GM12878 (cell line): ENCODE results near the gene CLMP. TPM values are rescaled to one million over a fixed set of nuclear protein-coding genes. Genes with fewer than 3 reads are reported as not detected.

Experiments used
- ATAC-seq: fragments of 200-7000 bp; cut with Tn5 transposase; 3 replicates; pipeline ENCODE4 v1.9.1; 2020; ENCODE audit warnings: mild to moderate bottlenecking, moderate library complexity
- BruUV-seq: library from RNA; stranded (reverse); fragments of 400-500 nt; replicated peaks from 2 replicates; lab custom pipeline; 2021; lab: Mats Ljungman, UMichigan
- CTCF ChIA-PET: fragments of 300-600 bp; sonication (Branson Sonifier 250); formaldehyde crosslinking; extraction: SDS; loops from one replicate; lab custom pipeline; 2021; ENCODE audit warnings: inconsistent platforms; lab: Yijun Ruan, JAX
- POLR2A ChIA-PET: fragments of 350-600 bp; formaldehyde crosslinking; extraction: SDS; loops from one replicate; lab custom pipeline; 2021; ENCODE audit warnings: inconsistent platforms; lab: Charles Lee
- RAD21 ChIA-PET: fragments of 300-600 bp; sonication (Branson Sonifier 250); formaldehyde crosslinking; loops from one replicate; lab custom pipeline; 2023; ENCODE audit warnings: antibody characterized with exemption; ENCODE audit not compliant: unreplicated experiment; lab: Charles Lee
- SMC1A ChIA-PET: fragments of 300-600 bp; sonication (Branson Sonifier 250); formaldehyde crosslinking; loops from one replicate; lab custom pipeline; 2023; ENCODE audit not compliant: unreplicated experiment, uncharacterized antibody; lab: Charles Lee
- DNase-seq: peaks from one replicate; pipeline ENCODE4 v3.0.0-alpha.2; 2011; ENCODE audit warnings: low read depth, low spot score
- FAIRE-seq: peaks from 3 replicates; lab custom pipeline; 2011; peaks lifted over from hg19 to GRCh38; lab: Jason Lieb, UNC
- H2AFZ ChIP-seq: 2 replicates; pipeline ENCODE4 v1.6.0; 2011; ENCODE audit warnings: low read depth, low read length, control low read depth; ENCODE audit not compliant: control insufficient read depth
- H3K27ac ChIP-seq: 2 replicates; pipeline ENCODE4 v1.5.1; 2011; ENCODE audit warnings: control low read depth; ENCODE audit not compliant: control insufficient read depth, insufficient read depth
- H3K27me3 ChIP-seq, 2 experiments: replicated peaks in 1 of 2; 2 replicates each; pipeline versions ENCODE4 v1.6.0 to v1.6.1; 2011; ENCODE audit warnings: low read length in 1 of 2; ENCODE audit not compliant: control insufficient read depth in 2 of 2, insufficient read depth in 2 of 2
- H3K36me3 ChIP-seq, 2 experiments: 2 replicates each; pipeline ENCODE4 v1.5.1; 2011; ENCODE audit warnings: low read length in 1 of 2; ENCODE audit not compliant: control insufficient read depth in 2 of 2, insufficient read depth in 2 of 2
- H3K4me1 ChIP-seq: 2 replicates; pipeline ENCODE4 v1.6.1; 2011; ENCODE audit warnings: mild to moderate bottlenecking, low read length, moderate library complexity, mixed read lengths; ENCODE audit not compliant: control insufficient read depth, insufficient read depth
- H3K4me2 ChIP-seq: 2 replicates; pipeline ENCODE4 v1.6.0; 2011; ENCODE audit warnings: control low read depth; ENCODE audit not compliant: control insufficient read depth, insufficient read depth
- H3K4me3 ChIP-seq: fragments of 200-600 bp; sonication (generic); 2 replicates; pipeline ENCODE4 v1.5.1; 2016
- H3K79me2 ChIP-seq: 2 replicates; pipeline ENCODE4 v1.6.0; 2011; ENCODE audit warnings: low read length; ENCODE audit not compliant: control insufficient read depth, insufficient read depth
- H3K9ac ChIP-seq: 2 replicates; pipeline ENCODE4 v1.8.0; 2011; ENCODE audit warnings: low read length, control low read depth, mixed read lengths; ENCODE audit not compliant: control insufficient read depth, insufficient read depth
- H3K9me3 ChIP-seq: replicated peaks from 3 replicates; pipeline ENCODE4 v1.5.1; 2011; ENCODE audit warnings: mild to moderate bottlenecking, low read length; ENCODE audit not compliant: control insufficient read depth, insufficient read depth
- H4K20me1 ChIP-seq: 2 replicates; pipeline ENCODE4 v1.6.0; 2011; ENCODE audit not compliant: control insufficient read depth, insufficient read depth
- BCL3 ChIP-seq: IDR thresholded peaks from 2 replicates; pipeline ENCODE4 v1.6.1; 2011; ENCODE audit warnings: borderline replicate concordance, low read depth, mild to moderate bottlenecking, moderate library complexity, low read length; ENCODE audit not compliant: insufficient read depth, poor library complexity, severe bottlenecking
- DPF2 ChIP-seq: fragments of 450-650 bp; IDR thresholded peaks from 2 replicates; pipeline ENCODE4 v1.6.1; 2017; ENCODE audit warnings: mild to moderate bottlenecking
- E4F1 ChIP-seq: fragments of 450-650 bp; IDR thresholded peaks from 2 replicates; pipeline ENCODE4 v1.6.1; 2018; ENCODE audit warnings: borderline replicate concordance, mild to moderate bottlenecking; ENCODE audit not compliant: partially characterized antibody
- GATAD2B ChIP-seq: fragments of 450-650 bp; conservative IDR thresholded peaks from 2 replicates; pipeline ENCODE4 v1.6.1; 2017; ENCODE audit warnings: low read depth, mild to moderate bottlenecking, moderate library complexity
- IRF3 ChIP-seq: fragments of 450-650 bp; IDR thresholded peaks from 2 replicates; pipeline ENCODE4 v1.6.1; 2014; ENCODE audit warnings: mild to moderate bottlenecking
- IRF5 ChIP-seq: fragments of 450-650 bp; IDR thresholded peaks from 2 replicates; pipeline ENCODE4 v1.6.1; 2017; ENCODE audit warnings: borderline replicate concordance
- JUND ChIP-seq: IDR thresholded peaks from 2 replicates; pipeline ENCODE4 v1.6.1; 2012; ENCODE audit warnings: low read depth, mild to moderate bottlenecking, low read length, improper control_type of control experiment, moderate library complexity
- NFYA ChIP-seq: IDR thresholded peaks from 2 replicates; pipeline ENCODE4 v1.6.1; 2011; ENCODE audit warnings: low read depth, mild to moderate bottlenecking, low read length, improper control_type of control experiment, borderline replicate concordance
- NRF1 ChIP-seq: conservative IDR thresholded peaks from 2 replicates; pipeline ENCODE4 v1.6.1; 2011; ENCODE audit warnings: mild to moderate bottlenecking, low read depth, low read length, improper control_type of control experiment
- POU2F2 ChIP-seq: IDR thresholded peaks from 3 replicates; pipeline ENCODE4 v1.6.1; 2011; ENCODE audit warnings: low read depth, mild to moderate bottlenecking, low read length, borderline replicate concordance
- WRNIP1 ChIP-seq: IDR thresholded peaks from 2 replicates; pipeline ENCODE4 v1.6.1; 2011; ENCODE audit warnings: low read depth, low read length, improper control_type of control experiment, borderline replicate concordance
- ZBTB11 ChIP-seq: fragments of 450-650 bp; formaldehyde crosslinking; IDR thresholded peaks from 2 replicates; pipeline ENCODE4 v1.5.0; 2022; ENCODE audit warnings: mild to moderate bottlenecking, missing genetic modification characterization
- WGBS: methylation state at CpG from one replicate; pipeline ENCODE4 v1.1.6; 2016; ENCODE audit warnings: low lambda C conversion rate; ENCODE audit not compliant: insufficient replicate concordance, insufficient coverage; ENCODE audit errors: missing lambda C conversion rate; 5-methylcytosine and 5-hydroxymethylcytosine counted together
- in situ Hi-C: fragments of 300-500 bp; cut with MboI; formaldehyde crosslinking; loops from 9 replicates; pipeline ENCODE4 v1.14.3; 2018; ENCODE audit warnings: mixed read lengths
- intact Hi-C: fragments of 100-400 bp; cut with micrococcal nuclease; formaldehyde crosslinking; loops from one replicate; pipeline ENCODE4 v1.14.2; 2022; ENCODE audit not compliant: unreplicated experiment
- polyA plus RNA-seq, 11 experiments: library from polyadenylated mRNA; depleted of rRNA in 4 of 11; unstranded in 6 of 11; stranded (reverse) in 5 of 11; fragments of >200 nt; fragmentation: Nextera tagmentation in 4 of 11; fragmentation: Illumina TruSeq in 1 of 11; extraction: Ambion mirVana in 4 of 11; extraction: Trizol in 1 of 11; gene quantifications; 1 replicate in 1 of 11; 2 replicates in 10 of 11; pipeline versions ENCODE4 v1.2.1 to v1.2.3, GENCODE V29; 2011 to 2016; ENCODE audit warnings: inconsistent platforms in 2 of 11, missing spikeins in 2 of 11, low read depth in 1 of 11
- total RNA-seq, 4 experiments: library from RNA; depleted of rRNA in 3 of 4; stranded (reverse); fragments of >200 nt in 3 of 4; fragmentation: Illumina TruSeq in 1 of 4; extraction: Trizol in 1 of 4; gene quantifications; 2 replicates each; pipeline versions ENCODE4 v1.2.1 to v1.2.3, GENCODE V29; 2013 to 2021

CLMP gene
- total and polyA plus RNA-seq, 10 of the 15 experiments (the other 5 are each of a cell fraction or from before 2014, with no cell fraction given), result 0.01 to 0.71 (median 0.20) TPM; not detected in 4

- TF ChIP-seq ZBTB11, result no peak
- TF ChIP-seq NFYA, result no peak
- no peak for TF ChIP-seq WRNIP1
Measured at GRCh38 chr11:123093739-123094138, 101.3 kb downstream of the CLMP start (continued).

GRCh38 chr11:123091506-123091905 lies 103.5 kb downstream of the CLMP start:
- ChIA-PET SMC1A (no interaction called here), RAD21 (no interaction called here), POLR2A (no interaction called here), CTCF (interaction anchor here (0.9 to 1.2 kb wide), 3 partner anchors 8 to 170 kb away, joined by 3 to 5 read pairs (median 3); no protein-coding TSS in a partner anchor)
- H4K20me1 ChIP-seq, result no peaks in the 10 kb centered on the region
- H3K4me2 ChIP-seq, result no peak overlapping the region
- intact Hi-C loops (no loop called here), in situ Hi-C loops (no loop called here)
- no peak overlapping the region for H3K4me3 ChIP-seq
- no peak overlapping the region for H3K27ac ChIP-seq
- no peak for TF ChIP-seq BCL3
- TF ChIP-seq POU2F2, result no peak
- no peak for TF ChIP-seq JUND
- no peak for TF ChIP-seq IRF3
- TF ChIP-seq IRF5, result no peak
- TF ChIP-seq E4F1, result no peak
- TF ChIP-seq DPF2, result no peak
- TF ChIP-seq GATAD2B, result no peak
- TF ChIP-seq NRF1, result no peak
- no peak overlapping the region for H2AFZ ChIP-seq
- no peak overlapping the region for H3K9ac ChIP-seq
- peaks cover 10% of the 10 kb centered on the region for H3K4me1 ChIP-seq
- no peaks in the 10 kb centered on the region for H3K9me3 ChIP-seq
- no peaks in the 10 kb centered on the region for H3K79me2 ChIP-seq
- H3K36me3 ChIP-seq, result no peaks in the 10 kb centered on the region
- no peak for ATAC-seq
- H3K27me3 ChIP-seq, result no peaks in the 10 kb centered on the region
- FAIRE-seq, result no peak
- BruUV-seq, result no TSS peak
- 75% methylated on average over 6 of the region's 6 CpGs for WGBS
- DNase-seq, result no peak
